SU-DHL-6 (cell line): ENCODE results near the gene ST6GALNAC3.

Source experiments
- CTCF ChIP-seq: fragments of 200-600 bp; sonication (generic); IDR thresholded peaks from one replicate; pipeline ENCODE4 v1.5.1; 2017; ENCODE audit warnings: antibody characterized with exemption, mild to moderate bottlenecking, low read length, moderate library complexity; ENCODE audit not compliant: insufficient read depth, poor library complexity, severe bottlenecking
- EZH2phosphoT487 ChIP-seq: fragments of 200-600 bp; sonication (generic), shearing (Covaris generic); conservative IDR thresholded peaks from 2 replicates; pipeline ENCODE4 v1.6.1; 2018; ENCODE audit warnings: mild to moderate bottlenecking, antibody characterized with exemption, low read length, moderate library complexity, mixed read lengths

DNA sequence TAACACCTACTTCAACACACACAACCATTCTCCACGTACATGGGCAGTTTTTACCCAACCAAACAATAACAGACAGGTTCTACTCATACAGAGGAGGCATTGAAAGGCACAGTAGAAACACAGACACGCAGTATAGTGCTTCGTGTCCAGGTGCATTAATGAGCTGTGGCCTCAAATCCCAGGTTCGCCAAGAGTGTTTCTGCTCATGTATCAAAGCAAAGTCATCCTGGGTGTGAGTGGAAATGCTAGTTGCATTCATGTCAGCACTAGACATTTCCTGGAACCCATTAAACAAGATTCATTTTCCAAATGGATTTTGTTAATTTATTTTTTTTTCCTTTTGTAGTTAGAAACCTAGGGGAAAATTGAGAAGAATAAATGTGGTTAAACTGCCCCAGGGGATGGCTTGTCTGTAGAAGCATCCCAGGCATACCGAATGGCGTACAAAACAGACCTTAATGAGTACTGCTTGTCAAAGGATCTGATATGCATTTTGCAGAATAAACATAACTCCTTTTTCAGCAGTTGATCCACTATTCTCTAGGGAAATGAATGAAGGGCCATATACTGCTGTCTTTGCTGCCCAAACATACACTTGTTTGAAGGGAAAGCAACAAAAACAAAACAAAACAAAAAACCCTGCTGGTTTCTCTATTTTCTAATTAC lies 494.2 kb downstream of the ST6GALNAC3 start:
- TF ChIP-seq CTCF (no peak), EZH2phosphoT487 (no peak)
